ENCODE results near the gene FRMD3. TPM values are rescaled to one million over a fixed set of nuclear protein-coding genes. Genes with fewer than 3 reads are reported as not detected.

Gene FRMD3
- total and polyA plus RNA-seq, 2 donors (not counting 3 experiments of a cell fraction or from before 2014, with no cell fraction given), result 3.0 to 6.1 TPM

DNA sequence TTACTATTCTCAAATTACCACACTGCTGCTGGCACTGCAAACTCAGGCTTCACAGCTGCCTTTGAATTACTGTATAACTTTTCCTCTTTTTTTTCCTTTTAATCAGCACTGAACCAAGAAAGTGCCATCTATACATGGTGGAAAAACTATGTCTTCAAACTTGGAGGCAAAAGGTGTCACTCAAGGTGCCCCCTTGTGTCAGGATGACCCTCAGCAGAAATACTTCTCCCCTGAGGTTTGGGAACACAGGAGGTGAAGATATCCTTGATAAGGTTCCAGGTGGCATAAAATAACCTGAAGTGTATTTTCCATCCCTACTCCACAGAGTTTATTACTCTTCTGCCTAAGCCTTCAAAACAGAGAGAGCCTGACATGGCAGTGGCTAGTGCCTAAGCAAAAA, 14.5 kb downstream of the FRMD3 start:
- Histone ChIP-seq H3K9me1 (replicated peaks; ENCODE audit: control insufficient read depth, extremely low read depth, insufficient read depth, low read length) (no peaks in the 10 kb centered on the region), H3K4me3 (replicated peaks in 1 of 3; ENCODE audit: insufficient read depth in 1 of 3, low read depth in 1 of 3, low read length in 3 of 3) (no peak overlapping the region), H3K36me3 (ENCODE audit: control insufficient read depth in 2 of 2, extremely low read depth in 1 of 2, insufficient read depth in 2 of 2, low read length in 2 of 2) (no peaks in the 10 kb centered on the region), H3K27ac (ENCODE audit: insufficient read depth, low read depth, low read length) (no peak overlapping the region), H3K9me3 (replicated peaks; ENCODE audit: control insufficient read depth, insufficient read depth, low read length) (no peaks in the 10 kb centered on the region), H3K79me2 (ENCODE audit: control insufficient read depth, insufficient read depth, low read length) (no peaks in the 10 kb centered on the region), H3K4me2 (ENCODE audit: insufficient read depth, low read length) (no peak overlapping the region), H4K20me1 (replicated peaks; ENCODE audit: control insufficient read depth, extremely low read depth, insufficient read depth, low read length) (no peaks in the 10 kb centered on the region), H2AFZ (ENCODE audit: low read depth, low read length) (no peak overlapping the region), H3K27me3 (ENCODE audit: control insufficient read depth in 2 of 2, insufficient read depth in 2 of 2, low read length in 2 of 2) (peaks cover 0 to 2% of the 10 kb centered on the region in 2 experiments), H3K9ac (replicated peaks; ENCODE audit: extremely low read depth, insufficient read depth, low read length) (no peak overlapping the region), H3K4me1 (ENCODE audit: control insufficient read depth, extremely low read depth, insufficient read depth, low read length) (no peaks in the 10 kb centered on the region)
- ChIA-PET POLR2A (no interaction called here), CTCF (interaction anchor here (4.1 to 4.2 kb wide), 2 partner anchors 21 to 190 kb away, joined by 11 to 16 read pairs; no protein-coding TSS in a partner anchor)
- dilution Hi-C loops (cut with MboI; ENCODE audit: extremely low pct_ligation_motif_present, low sequenced_read_pairs), result no loop called here
- TF ChIP-seq, protein P1, sequence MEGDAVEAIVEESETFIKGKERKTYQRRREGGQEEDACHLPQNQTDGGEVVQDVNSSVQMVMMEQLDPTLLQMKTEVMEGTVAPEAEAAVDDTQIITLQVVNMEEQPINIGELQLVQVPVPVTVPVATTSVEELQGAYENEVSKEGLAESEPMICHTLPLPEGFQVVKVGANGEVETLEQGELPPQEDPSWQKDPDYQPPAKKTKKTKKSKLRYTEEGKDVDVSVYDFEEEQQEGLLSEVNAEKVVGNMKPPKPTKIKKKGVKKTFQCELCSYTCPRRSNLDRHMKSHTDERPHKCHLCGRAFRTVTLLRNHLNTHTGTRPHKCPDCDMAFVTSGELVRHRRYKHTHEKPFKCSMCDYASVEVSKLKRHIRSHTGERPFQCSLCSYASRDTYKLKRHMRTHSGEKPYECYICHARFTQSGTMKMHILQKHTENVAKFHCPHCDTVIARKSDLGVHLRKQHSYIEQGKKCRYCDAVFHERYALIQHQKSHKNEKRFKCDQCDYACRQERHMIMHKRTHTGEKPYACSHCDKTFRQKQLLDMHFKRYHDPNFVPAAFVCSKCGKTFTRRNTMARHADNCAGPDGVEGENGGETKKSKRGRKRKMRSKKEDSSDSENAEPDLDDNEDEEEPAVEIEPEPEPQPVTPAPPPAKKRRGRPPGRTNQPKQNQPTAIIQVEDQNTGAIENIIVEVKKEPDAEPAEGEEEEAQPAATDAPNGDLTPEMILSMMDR (IDR thresholded peaks at IDR 0.05; ENCODE audit: extremely low read depth in 1 of 2, insufficient read depth in 1 of 2, low read depth in 1 of 2, low read length in 2 of 2), result no peak
- TF ChIP-seq POLR2A (IDR thresholded peaks at IDR 0.05; ENCODE audit: low read depth, low read length) (no peak), FOS (IDR thresholded peaks at IDR 0.05; ENCODE audit: borderline replicate concordance, insufficient read depth, low read length) (no peak), GATA2 (IDR thresholded peaks at IDR 0.05; ENCODE audit: insufficient read depth, insufficient read length, low read depth, low read length) (no peak), EZH2 (IDR thresholded peaks at IDR 0.05; ENCODE audit: borderline replicate concordance, low read depth, low read length, severe bottlenecking) (no peak), JUN (IDR thresholded peaks at IDR 0.05; ENCODE audit: borderline replicate concordance, insufficient read depth, insufficient read length, low read depth) (no peak), POLR2AphosphoS5 (IDR thresholded peaks at IDR 0.05; ENCODE audit: insufficient read depth, low read depth, low read length) (no peak), MYC (IDR thresholded peaks at IDR 0.05; ENCODE audit: low read depth, low read length) (no peak)
- TF ChIP-seq, protein P2, sequence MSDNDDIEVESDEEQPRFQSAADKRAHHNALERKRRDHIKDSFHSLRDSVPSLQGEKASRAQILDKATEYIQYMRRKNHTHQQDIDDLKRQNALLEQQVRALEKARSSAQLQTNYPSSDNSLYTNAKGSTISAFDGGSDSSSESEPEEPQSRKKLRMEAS (IDR thresholded peaks at IDR 0.05; ENCODE audit: insufficient read depth, insufficient read length), result no peak
- FAIRE-seq (no peak), DNase-seq (ENCODE audit: low read depth, low spot score) (no peak)
- intact Hi-C loops (cut with micrococcal nuclease), result no loop called here
- no TSS peak for BruUV-seq (replicated peaks)

Data from endothelial cell of umbilical vein (primary cell).